Measurements from ENCODE around the gene MYL11. TPM values are rescaled to one million over a fixed set of nuclear protein-coding genes. Genes with fewer than 3 reads are reported as not detected.
A peak's percentile ranks its signal among the peaks of the same experiment; 100 is the strongest.

Gene MYL11
- total RNA-seq, 1 donor = not detected

GRCh38 chr16:30397056-30397455 lies 22.5 kb downstream of the MYL11 start:
- no peak for DNase-seq (ENCODE audit: insufficient read length, low spot score, missing footprints)
- H3K36me3 ChIP-seq (ENCODE audit: insufficient read depth, low read length) = peaks cover 4% of the 10 kb centered on the region
- TF ChIP-seq, protein P1, sequence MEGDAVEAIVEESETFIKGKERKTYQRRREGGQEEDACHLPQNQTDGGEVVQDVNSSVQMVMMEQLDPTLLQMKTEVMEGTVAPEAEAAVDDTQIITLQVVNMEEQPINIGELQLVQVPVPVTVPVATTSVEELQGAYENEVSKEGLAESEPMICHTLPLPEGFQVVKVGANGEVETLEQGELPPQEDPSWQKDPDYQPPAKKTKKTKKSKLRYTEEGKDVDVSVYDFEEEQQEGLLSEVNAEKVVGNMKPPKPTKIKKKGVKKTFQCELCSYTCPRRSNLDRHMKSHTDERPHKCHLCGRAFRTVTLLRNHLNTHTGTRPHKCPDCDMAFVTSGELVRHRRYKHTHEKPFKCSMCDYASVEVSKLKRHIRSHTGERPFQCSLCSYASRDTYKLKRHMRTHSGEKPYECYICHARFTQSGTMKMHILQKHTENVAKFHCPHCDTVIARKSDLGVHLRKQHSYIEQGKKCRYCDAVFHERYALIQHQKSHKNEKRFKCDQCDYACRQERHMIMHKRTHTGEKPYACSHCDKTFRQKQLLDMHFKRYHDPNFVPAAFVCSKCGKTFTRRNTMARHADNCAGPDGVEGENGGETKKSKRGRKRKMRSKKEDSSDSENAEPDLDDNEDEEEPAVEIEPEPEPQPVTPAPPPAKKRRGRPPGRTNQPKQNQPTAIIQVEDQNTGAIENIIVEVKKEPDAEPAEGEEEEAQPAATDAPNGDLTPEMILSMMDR (IDR thresholded peaks at IDR 0.05; ENCODE audit: extremely low read depth, low read depth, low read length) = no peak
- H4K20me1 ChIP-seq (ENCODE audit: insufficient read depth, low read length) = no peaks in the 10 kb centered on the region
- H3K27me3 ChIP-seq (ENCODE audit: insufficient read depth, low read length) = no peaks in the 10 kb centered on the region
- H3K4me3 ChIP-seq (ENCODE audit: insufficient read depth, low read length) = no peak overlapping the region
- H3K27ac ChIP-seq (ENCODE audit: low read depth, low read length) = no peak overlapping the region
- no peak overlapping the region for H2AFZ ChIP-seq (ENCODE audit: low read length)
- peaks cover 26% of the 10 kb centered on the region for H3K4me1 ChIP-seq (ENCODE audit: insufficient read depth, low read length)
- H3K9me3 ChIP-seq (ENCODE audit: low read depth, low read length) = no peaks in the 10 kb centered on the region
- no peak overlapping the region for H3K4me2 ChIP-seq (ENCODE audit: insufficient read depth, low read length)
- H3K79me2 ChIP-seq (ENCODE audit: insufficient read depth, low read length) = peaks cover 17% of the 10 kb centered on the region

DNA sequence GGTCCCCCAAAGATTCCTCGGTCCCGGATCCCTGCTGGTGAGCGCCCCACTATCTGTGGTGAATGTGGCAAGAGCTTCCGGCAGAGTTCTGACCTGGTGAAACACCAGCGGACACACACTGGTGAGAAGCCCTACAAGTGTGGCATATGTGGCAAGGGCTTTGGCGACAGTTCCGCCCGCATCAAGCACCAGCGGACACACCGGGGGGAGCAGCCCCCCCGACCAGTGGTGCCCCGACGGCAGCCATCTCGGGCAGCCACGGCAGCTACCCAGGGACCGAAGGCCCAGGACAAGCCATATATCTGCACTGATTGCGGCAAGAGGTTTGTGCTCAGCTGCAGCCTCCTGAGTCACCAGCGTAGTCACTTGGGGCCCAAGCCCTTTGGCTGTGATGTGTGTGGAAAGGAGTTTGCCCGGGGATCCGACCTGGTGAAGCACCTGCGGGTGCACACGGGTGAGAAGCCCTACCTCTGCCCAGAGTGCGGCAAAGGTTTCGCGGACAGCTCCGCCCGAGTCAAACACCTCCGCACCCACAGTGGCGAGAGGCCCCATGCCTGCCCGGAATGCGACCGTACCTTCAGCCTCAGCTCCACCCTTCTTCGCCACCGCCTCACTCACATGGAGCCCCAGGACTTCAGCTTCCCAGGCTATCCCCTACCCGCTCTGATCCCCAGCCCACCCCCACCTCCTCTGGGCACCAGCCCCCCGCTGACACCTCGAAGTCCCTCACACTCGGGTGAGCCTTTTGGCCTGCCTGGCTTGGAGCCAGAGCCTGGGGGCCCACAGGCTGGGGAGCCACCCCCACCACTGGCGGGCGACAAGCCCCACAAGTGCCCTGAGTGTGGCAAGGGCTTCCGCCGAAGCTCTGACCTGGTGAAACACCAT lies 23.4 kb downstream of the MYL11 start:
- H3K4me3 ChIP-seq (ENCODE audit: insufficient read depth, low read length) = no peak overlapping the region
- no peak overlapping the region for H2AFZ ChIP-seq (ENCODE audit: low read length)
- peaks cover 26% of the 10 kb centered on the region for H3K4me1 ChIP-seq (ENCODE audit: insufficient read depth, low read length)
- DNase-seq (ENCODE audit: insufficient read length, low spot score, missing footprints) = peak; percentile 37
- no peaks in the 10 kb centered on the region for H3K9me3 ChIP-seq (ENCODE audit: low read depth, low read length)
- peaks cover 4% of the 10 kb centered on the region for H3K36me3 ChIP-seq (ENCODE audit: insufficient read depth, low read length)
- no peak overlapping the region for H3K27ac ChIP-seq (ENCODE audit: low read depth, low read length)
- H3K27me3 ChIP-seq (ENCODE audit: insufficient read depth, low read length) = no peaks in the 10 kb centered on the region
- peaks cover 17% of the 10 kb centered on the region for H3K79me2 ChIP-seq (ENCODE audit: insufficient read depth, low read length)
- TF ChIP-seq, protein P1 (IDR thresholded peaks at IDR 0.05; ENCODE audit: extremely low read depth, low read depth, low read length) = no peak
- H4K20me1 ChIP-seq (ENCODE audit: insufficient read depth, low read length) = no peaks in the 10 kb centered on the region
- no peak overlapping the region for H3K4me2 ChIP-seq (ENCODE audit: insufficient read depth, low read length)

GRCh38 chr16:30398661-30399434 lies 24.2 kb downstream of the MYL11 start:
- H3K27ac ChIP-seq (ENCODE audit: low read depth, low read length) = no peak overlapping the region
- H2AFZ ChIP-seq (ENCODE audit: low read length) = no peak overlapping the region
- H3K4me2 ChIP-seq (ENCODE audit: insufficient read depth, low read length) = no peak overlapping the region
- peak; percentile 45 for DNase-seq (ENCODE audit: insufficient read length, low spot score, missing footprints)
- H3K36me3 ChIP-seq (ENCODE audit: insufficient read depth, low read length) = peaks cover 4% of the 10 kb centered on the region
- peaks cover 24% of the 10 kb centered on the region for H3K4me1 ChIP-seq (ENCODE audit: insufficient read depth, low read length)
- H4K20me1 ChIP-seq (ENCODE audit: insufficient read depth, low read length) = no peaks in the 10 kb centered on the region
- TF ChIP-seq, protein P1 (IDR thresholded peaks at IDR 0.05; ENCODE audit: extremely low read depth, low read depth, low read length) = no peak
- no peaks in the 10 kb centered on the region for H3K9me3 ChIP-seq (ENCODE audit: low read depth, low read length)
- H3K79me2 ChIP-seq (ENCODE audit: insufficient read depth, low read length) = peaks cover 17% of the 10 kb centered on the region
- H3K4me3 ChIP-seq (ENCODE audit: insufficient read depth, low read length) = no peak overlapping the region
- H3K27me3 ChIP-seq (ENCODE audit: insufficient read depth, low read length) = no peaks in the 10 kb centered on the region
